ENCODE measurements around the gene SMAD6. TPM values are rescaled to one million over a fixed set of nuclear protein-coding genes. Genes with fewer than 3 reads are reported as not detected.

Gene SMAD6
- polyA plus RNA-seq, 1 of the 3 experiments (the other 2 are of a cell fraction) = 4.5 TPM

DNA sequence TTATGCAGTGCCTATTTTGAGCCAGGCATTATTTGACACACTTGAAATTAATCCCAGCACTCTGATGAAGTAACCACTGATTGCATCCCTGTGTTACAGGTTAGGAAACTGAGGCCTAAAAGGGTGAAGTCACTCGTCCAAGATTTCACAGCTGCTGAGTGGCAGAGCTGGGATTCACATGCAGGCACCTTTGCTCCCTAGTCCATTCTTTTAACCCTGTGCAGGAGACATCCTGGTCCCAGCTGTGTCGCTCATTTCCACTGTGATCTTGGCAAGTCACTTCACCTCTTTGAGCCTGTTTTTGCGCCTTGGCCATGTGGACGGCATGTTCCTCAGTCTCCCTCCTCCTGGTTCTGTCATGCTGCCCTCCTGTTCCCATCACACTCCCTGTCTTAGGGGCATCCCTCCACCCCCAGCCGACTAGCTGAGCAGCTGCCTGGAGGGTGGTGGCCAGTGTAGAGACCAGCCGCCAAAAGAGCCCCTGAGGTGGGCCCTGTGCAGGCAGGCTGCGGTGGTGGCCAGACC, 70.6 kb downstream of the SMAD6 start:
- no peak overlapping the region for H3K9ac ChIP-seq
- ChIA-PET POLR2A (no interaction called here), CTCF (interaction anchor here (1.0 to 6.8 kb wide), 22 partner anchors 9 to 169 kb away, joined by 3 to 84 read pairs (median 7); partner anchors contain the start of gene SMAD6)
- H3K27me3 ChIP-seq (ENCODE audit: insufficient read depth) = no peaks in the 10 kb centered on the region
- peaks cover 31 to 41% of the 10 kb centered on the region in 2 experiments for H3K4me1 ChIP-seq (ENCODE audit: control insufficient read depth in 1 of 2, insufficient read depth in 2 of 2, low read depth in 1 of 2, low read length in 1 of 2)
- no peak overlapping the region for H3K4me3 ChIP-seq (ENCODE audit: low read depth in 2 of 2, low read length in 1 of 2)
- H3K9me2 ChIP-seq = no peaks in the 10 kb centered on the region
- no peak overlapping the region for H2AFZ ChIP-seq (ENCODE audit: low read depth)
- H3K9me3 ChIP-seq = no peaks in the 10 kb centered on the region
- peak overlapping the region; percentile 31; the same call in 1 of the 2 replicates for H3K4me2 ChIP-seq
- TF ChIP-seq RAD21 (IDR thresholded peaks at IDR 0.05; ENCODE audit: low read length) (no peak), POLR2AphosphoS5 (IDR thresholded peaks at IDR 0.05; ENCODE audit: low read depth, low read length) (no peak), FOXM1 (IDR thresholded peaks at IDR 0.05; ENCODE audit: low read depth) (no peak), GABPA (IDR thresholded peaks at IDR 0.05; ENCODE audit: low read depth) (no peak), FOSL2 (IDR thresholded peaks at IDR 0.05; ENCODE audit: borderline replicate concordance, low read depth) (no peak), FOXJ3 (CRISPR knock-in tag; IDR thresholded peaks at IDR 0.05) (no peak), RCOR1 (IDR thresholded peaks at IDR 0.05; ENCODE audit: low read length) (no peak), TAF1 (IDR thresholded peaks at IDR 0.05; ENCODE audit: borderline replicate concordance, low read depth, low read length) (no peak)
- TF ChIP-seq, protein P1, sequence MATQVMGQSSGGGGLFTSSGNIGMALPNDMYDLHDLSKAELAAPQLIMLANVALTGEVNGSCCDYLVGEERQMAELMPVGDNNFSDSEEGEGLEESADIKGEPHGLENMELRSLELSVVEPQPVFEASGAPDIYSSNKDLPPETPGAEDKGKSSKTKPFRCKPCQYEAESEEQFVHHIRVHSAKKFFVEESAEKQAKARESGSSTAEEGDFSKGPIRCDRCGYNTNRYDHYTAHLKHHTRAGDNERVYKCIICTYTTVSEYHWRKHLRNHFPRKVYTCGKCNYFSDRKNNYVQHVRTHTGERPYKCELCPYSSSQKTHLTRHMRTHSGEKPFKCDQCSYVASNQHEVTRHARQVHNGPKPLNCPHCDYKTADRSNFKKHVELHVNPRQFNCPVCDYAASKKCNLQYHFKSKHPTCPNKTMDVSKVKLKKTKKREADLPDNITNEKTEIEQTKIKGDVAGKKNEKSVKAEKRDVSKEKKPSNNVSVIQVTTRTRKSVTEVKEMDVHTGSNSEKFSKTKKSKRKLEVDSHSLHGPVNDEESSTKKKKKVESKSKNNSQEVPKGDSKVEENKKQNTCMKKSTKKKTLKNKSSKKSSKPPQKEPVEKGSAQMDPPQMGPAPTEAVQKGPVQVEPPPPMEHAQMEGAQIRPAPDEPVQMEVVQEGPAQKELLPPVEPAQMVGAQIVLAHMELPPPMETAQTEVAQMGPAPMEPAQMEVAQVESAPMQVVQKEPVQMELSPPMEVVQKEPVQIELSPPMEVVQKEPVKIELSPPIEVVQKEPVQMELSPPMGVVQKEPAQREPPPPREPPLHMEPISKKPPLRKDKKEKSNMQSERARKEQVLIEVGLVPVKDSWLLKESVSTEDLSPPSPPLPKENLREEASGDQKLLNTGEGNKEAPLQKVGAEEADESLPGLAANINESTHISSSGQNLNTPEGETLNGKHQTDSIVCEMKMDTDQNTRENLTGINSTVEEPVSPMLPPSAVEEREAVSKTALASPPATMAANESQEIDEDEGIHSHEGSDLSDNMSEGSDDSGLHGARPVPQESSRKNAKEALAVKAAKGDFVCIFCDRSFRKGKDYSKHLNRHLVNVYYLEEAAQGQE (IDR thresholded peaks at IDR 0.05; ENCODE audit: low read depth, low read length) = no peak
- no peak for DNase-seq
- H4K20me1 ChIP-seq (ENCODE audit: insufficient read depth) = peaks cover 19% of the 10 kb centered on the region; the same call in 1 of the 2 replicates
- H3K36me3 ChIP-seq (replicated peaks in 1 of 2; ENCODE audit: control insufficient read depth in 1 of 2, insufficient read depth in 2 of 2, low read length in 1 of 2) = peaks cover 0 to 8% of the 10 kb centered on the region in 2 experiments
- 90% methylated on average over 6 of the region's 7 CpGs for WGBS (ENCODE audit: low lambda C conversion rate)
- H3K27ac ChIP-seq (ENCODE audit: low read depth in 2 of 2, low read length in 1 of 2) = peak overlapping the region; percentile 6 to 81; a peak in 2 of 4 replicates
- peaks cover 99% of the 10 kb centered on the region for H3K79me2 ChIP-seq (ENCODE audit: insufficient read depth)
- H3F3A ChIP-seq (replicated peaks; ENCODE audit: insufficient read depth) = peaks cover 35% of the 10 kb centered on the region

GRCh38 chr15:66773129-66773873, 71.3 kb downstream of the SMAD6 start:
- CTCF ChIA-PET = interaction anchor here (0.6 to 6.8 kb wide), 48 partner anchors 7 to 913 kb away, joined by 3 to 84 read pairs (median 4); partner anchors contain the start of gene SMAD6
- POLR2A ChIA-PET = no interaction called here

More at GRCh38 chr15:66773129-66773873, 71.3 kb downstream of the SMAD6 start:
- H3K27ac ChIP-seq (ENCODE audit: low read depth in 2 of 2, low read length in 1 of 2) = peak overlapping the region; percentile 62 to 81
- no peak overlapping the region for H3K4me3 ChIP-seq (ENCODE audit: low read depth in 2 of 2, low read length in 1 of 2)
- peak overlapping the region; percentile 40; the same call in 1 of the 2 replicates for H3K9ac ChIP-seq
- H3K27me3 ChIP-seq (ENCODE audit: insufficient read depth) = no peaks in the 10 kb centered on the region
- peaks cover 34% of the 10 kb centered on the region for H3F3A ChIP-seq (replicated peaks; ENCODE audit: insufficient read depth)
- H4K20me1 ChIP-seq (ENCODE audit: insufficient read depth) = peaks cover 16% of the 10 kb centered on the region; the same call in 1 of the 2 replicates
- H3K4me1 ChIP-seq (ENCODE audit: control insufficient read depth in 1 of 2, insufficient read depth in 2 of 2, low read depth in 1 of 2, low read length in 1 of 2) = peaks cover 31 to 44% of the 10 kb centered on the region in 2 experiments
- no peak overlapping the region for H2AFZ ChIP-seq (ENCODE audit: low read depth)
- H3K79me2 ChIP-seq (ENCODE audit: insufficient read depth) = peaks cover 99% of the 10 kb centered on the region
- peaks cover 0 to 2% of the 10 kb centered on the region in 2 experiments for H3K36me3 ChIP-seq (replicated peaks in 1 of 2; ENCODE audit: control insufficient read depth in 1 of 2, insufficient read depth in 2 of 2, low read length in 1 of 2)
- no peaks in the 10 kb centered on the region for H3K9me2 ChIP-seq
- 52% methylated on average over 8 of the region's 12 CpGs for WGBS (ENCODE audit: low lambda C conversion rate)
- TF ChIP-seq, protein P2, sequence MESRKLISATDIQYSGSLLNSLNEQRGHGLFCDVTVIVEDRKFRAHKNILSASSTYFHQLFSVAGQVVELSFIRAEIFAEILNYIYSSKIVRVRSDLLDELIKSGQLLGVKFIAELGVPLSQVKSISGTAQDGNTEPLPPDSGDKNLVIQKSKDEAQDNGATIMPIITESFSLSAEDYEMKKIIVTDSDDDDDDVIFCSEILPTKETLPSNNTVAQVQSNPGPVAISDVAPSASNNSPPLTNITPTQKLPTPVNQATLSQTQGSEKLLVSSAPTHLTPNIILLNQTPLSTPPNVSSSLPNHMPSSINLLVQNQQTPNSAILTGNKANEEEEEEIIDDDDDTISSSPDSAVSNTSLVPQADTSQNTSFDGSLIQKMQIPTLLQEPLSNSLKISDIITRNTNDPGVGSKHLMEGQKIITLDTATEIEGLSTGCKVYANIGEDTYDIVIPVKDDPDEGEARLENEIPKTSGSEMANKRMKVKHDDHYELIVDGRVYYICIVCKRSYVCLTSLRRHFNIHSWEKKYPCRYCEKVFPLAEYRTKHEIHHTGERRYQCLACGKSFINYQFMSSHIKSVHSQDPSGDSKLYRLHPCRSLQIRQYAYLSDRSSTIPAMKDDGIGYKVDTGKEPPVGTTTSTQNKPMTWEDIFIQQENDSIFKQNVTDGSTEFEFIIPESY (IDR thresholded peaks at IDR 0.05; ENCODE audit: borderline replicate concordance, low read depth) = no peak
- TF ChIP-seq, protein P3, sequence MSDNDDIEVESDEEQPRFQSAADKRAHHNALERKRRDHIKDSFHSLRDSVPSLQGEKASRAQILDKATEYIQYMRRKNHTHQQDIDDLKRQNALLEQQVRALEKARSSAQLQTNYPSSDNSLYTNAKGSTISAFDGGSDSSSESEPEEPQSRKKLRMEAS (IDR thresholded peaks at IDR 0.05; ENCODE audit: low read depth) = no peak
- TF ChIP-seq MXI1 (IDR thresholded peaks at IDR 0.05; ENCODE audit: low read depth, low read length) (no peak), CHD2 (IDR thresholded peaks at IDR 0.05; ENCODE audit: low read length, partially characterized antibody) (no peak), PBX3 (IDR thresholded peaks at IDR 0.05) (no peak), EP300 (IDR thresholded peaks at IDR 0.05; ENCODE audit: borderline replicate concordance in 1 of 2, low read depth in 1 of 2, low read length in 1 of 2) (no peak)
- DNase-seq = peak; percentile 55
- H3K9me3 ChIP-seq = no peaks in the 10 kb centered on the region
- H3K4me2 ChIP-seq = peak overlapping the region; percentile 31; the same call in 1 of the 2 replicates

Data from SK-N-SH (cell line).